Left lung (tissue), 10 donors: Measurements from ENCODE around the gene GPR3. TPM values are rescaled to one million over a fixed set of nuclear protein-coding genes. Genes with fewer than 3 reads are reported as not detected.
A peak's percentile ranks its signal among the peaks of the same experiment; 100 is the strongest.

Experiments used
- ATAC-seq: fragments of 200-7000 bp; cut with Tn5 transposase; one replicate; pipeline ENCODE4 v1.9.1; 2020; ENCODE audit warnings: moderate library complexity
- DNase-seq, 4 donors: peaks; one replicate each; pipeline ENCODE4 v3.0.0-alpha.2; 2013 to 2020
- H3K27ac ChIP-seq, 2 donors: fragments of 200-600 bp; sonication (generic) in 1 of 2; one replicate each; pipeline versions ENCODE4 v1.5.0 to v1.8.0; 2020 to 2021
- H3K27me3 ChIP-seq, 2 donors: fragments of 200-600 bp; sonication (generic) in 1 of 2; one replicate each; pipeline versions ENCODE4 v1.5.0 to v1.8.0; 2020 to 2021
- H3K36me3 ChIP-seq, 2 donors: fragments of 200-600 bp; sonication (generic) in 1 of 2; one replicate each; pipeline versions ENCODE4 v1.5.0 to v1.8.0; 2020 to 2021
- H3K4me1 ChIP-seq, 2 donors: fragments of 200-600 bp; one replicate each; pipeline ENCODE4 v1.8.0; 2021
- H3K4me3 ChIP-seq, 2 donors: fragments of 200-600 bp; sonication (generic) in 1 of 2; one replicate each; pipeline versions ENCODE4 v1.5.0 to v1.8.0; 2020 to 2021; ENCODE audit warnings: mild to moderate bottlenecking in 1 of 2
- H3K9me3 ChIP-seq, 2 donors: fragments of 200-600 bp; sonication (generic) in 1 of 2; one replicate each; pipeline versions ENCODE4 v1.5.0 to v1.8.0; 2020 to 2021
- CTCF ChIP-seq, 2 donors: fragments of 200-600 bp; sonication (generic) in 1 of 2; IDR thresholded peaks; one replicate each; pipeline versions ENCODE4 v1.5.0 to v1.8.0; 2021; ENCODE audit warnings: antibody characterized with exemption in 2 of 2
- intact Hi-C, 2 donors: fragments of 100-400 bp; cut with DNase I; formaldehyde crosslinking; loops; one replicate each; pipeline versions ENCODE4 v1.11.2 to v1.14.2; 2022
- polyA plus RNA-seq, 6 donors: library from polyadenylated mRNA; unstranded; fragments of 120-200 nt; gene quantifications; one replicate each; pipeline ENCODE4 v1.2.1, GENCODE V29; 2013; ENCODE audit not compliant: insufficient read length in 6 of 6
- total RNA-seq, 2 donors: library from RNA; stranded (reverse); fragmentation: NEBNext Ultra II Directional; extraction: Animal tissue kit (Norgen Biotek cat#: 25700); gene quantifications; one replicate each; pipeline ENCODE4 v1.2.1, GENCODE V29; 2021
- donor health status: DM: no; HTN: yes; CAD: no.
- donor health status: DM: no; HTN: no; CAD: no.

Gene GPR3
- total and polyA plus RNA-seq, 8 donors = 0.16 to 1.7 (median 0.97) TPM

GRCh38 chr1:27423709-27424108, 31.3 kb downstream of the GPR3 start:
- DNase-seq = no peak
- no peak for TF ChIP-seq CTCF (IDR thresholded peaks at IDR 0.05)
- no peak for ATAC-seq
- H3K9me3 ChIP-seq = no peaks in the 10 kb centered on the region
- peaks cover 0 to 34% of the 10 kb centered on the region in 2 donors for H3K36me3 ChIP-seq
- no peak overlapping the region for H3K27ac ChIP-seq
- H3K27me3 ChIP-seq = no peaks in the 10 kb centered on the region
- peaks cover 20 to 81% of the 10 kb centered on the region in 2 donors for H3K4me1 ChIP-seq
- intact Hi-C loops = loop anchor here in 1 of 2 donors (10.0 kb wide), 1 partner anchor 61 kb away; no protein-coding TSS in a partner anchor
- H3K4me3 ChIP-seq = no peak overlapping the region

- Histone ChIP-seq H3K9me3 (no peaks in the 10 kb centered on the region), H3K27ac (peak overlapping the region in 1 of 2 donors; percentile 85), H3K36me3 (peaks cover 0 to 32% of the 10 kb centered on the region in 2 donors), H3K4me1 (peaks cover 36 to 81% of the 10 kb centered on the region in 2 donors), H3K27me3 (no peaks in the 10 kb centered on the region), H3K4me3 (no peak overlapping the region)
- ATAC-seq (no peak), DNase-seq (no peak)
- intact Hi-C loops = loop anchor here in 1 of 2 donors (10.0 kb wide), 1 partner anchor 57 kb away; no protein-coding TSS in a partner anchor
- TF ChIP-seq CTCF (IDR thresholded peaks at IDR 0.05) = no peak
These were observed 34.9 kb downstream of the GPR3 start for GRCh38 chr1:27427329-27427728.

- no peak overlapping the region for H3K4me3 ChIP-seq
- no peaks in the 10 kb centered on the region for H3K9me3 ChIP-seq
- H3K27me3 ChIP-seq = no peaks in the 10 kb centered on the region
- H3K4me1 ChIP-seq = peaks cover 36 to 79% of the 10 kb centered on the region in 2 donors
- DNase-seq = no peak
- intact Hi-C loops = loop anchor here in 1 of 2 donors (10.0 kb wide), 1 partner anchor 57 kb away; no protein-coding TSS in a partner anchor
- H3K27ac ChIP-seq = peak overlapping the region in 1 of 2 donors; percentile 85
- TF ChIP-seq CTCF (IDR thresholded peaks at IDR 0.05) = no peak
- ATAC-seq = no peak
- H3K36me3 ChIP-seq = peaks cover 0 to 32% of the 10 kb centered on the region in 2 donors
These were observed 35.4 kb downstream of the GPR3 start for GRCh38 chr1:27427816-27428315.

GRCh38 chr1:27428316-27429028, 36.0 kb downstream of the GPR3 start:
- ATAC-seq (peak; percentile 24), DNase-seq (no peak)
- H3K4me3 ChIP-seq = no peak overlapping the region
- H3K27ac ChIP-seq = peak overlapping the region in 1 of 2 donors; percentile 85
- no peaks in the 10 kb centered on the region for H3K27me3 ChIP-seq
- peaks cover 0 to 32% of the 10 kb centered on the region in 2 donors for H3K36me3 ChIP-seq
- intact Hi-C loops = loop anchor here in 1 of 2 donors (10.0 kb wide), 1 partner anchor 56 kb away; no protein-coding TSS in a partner anchor
- no peak for TF ChIP-seq CTCF (IDR thresholded peaks at IDR 0.05)
- peaks cover 40 to 79% of the 10 kb centered on the region in 2 donors for H3K4me1 ChIP-seq
- H3K9me3 ChIP-seq = no peaks in the 10 kb centered on the region

GRCh38 chr1:27429029-27429425, 36.6 kb downstream of the GPR3 start:
- no peak for TF ChIP-seq CTCF (IDR thresholded peaks at IDR 0.05)
- Histone ChIP-seq H3K4me1 (peaks cover 43 to 81% of the 10 kb centered on the region in 2 donors), H3K27me3 (no peaks in the 10 kb centered on the region), H3K4me3 (no peak overlapping the region), H3K9me3 (no peaks in the 10 kb centered on the region), H3K27ac (peak overlapping the region; percentile 55 to 85), H3K36me3 (peaks cover 0 to 32% of the 10 kb centered on the region in 2 donors)
- intact Hi-C loops = loop anchor here in 1 of 2 donors (10.0 kb wide), 1 partner anchor 56 kb away; no protein-coding TSS in a partner anchor
- DNase-seq = no peak
- no peak for ATAC-seq
